ENCODE measurements around the gene PLXNA2.

Gene PLXNA2

DNA sequence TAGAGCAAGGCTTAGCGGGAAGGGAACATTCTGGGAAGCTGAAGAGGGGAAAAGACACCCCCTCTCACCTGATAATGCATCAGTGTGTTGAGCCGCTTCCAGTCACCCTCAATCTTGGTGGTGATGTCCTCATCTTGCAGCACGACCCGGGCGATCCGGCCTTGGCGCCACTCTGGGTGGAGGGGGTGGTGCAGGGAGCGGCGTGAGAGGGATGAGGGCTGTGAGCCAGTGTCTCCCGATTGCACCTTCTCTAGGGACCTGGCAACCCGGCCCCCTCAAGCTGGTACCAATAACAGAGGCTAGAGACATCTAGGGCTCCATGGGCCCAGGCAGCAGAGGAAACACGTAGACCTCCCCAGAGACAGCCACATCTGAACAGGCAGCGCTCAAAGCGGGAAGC, 205.9 kb downstream of the PLXNA2 start:
- DNase-seq: no peak

DNA sequence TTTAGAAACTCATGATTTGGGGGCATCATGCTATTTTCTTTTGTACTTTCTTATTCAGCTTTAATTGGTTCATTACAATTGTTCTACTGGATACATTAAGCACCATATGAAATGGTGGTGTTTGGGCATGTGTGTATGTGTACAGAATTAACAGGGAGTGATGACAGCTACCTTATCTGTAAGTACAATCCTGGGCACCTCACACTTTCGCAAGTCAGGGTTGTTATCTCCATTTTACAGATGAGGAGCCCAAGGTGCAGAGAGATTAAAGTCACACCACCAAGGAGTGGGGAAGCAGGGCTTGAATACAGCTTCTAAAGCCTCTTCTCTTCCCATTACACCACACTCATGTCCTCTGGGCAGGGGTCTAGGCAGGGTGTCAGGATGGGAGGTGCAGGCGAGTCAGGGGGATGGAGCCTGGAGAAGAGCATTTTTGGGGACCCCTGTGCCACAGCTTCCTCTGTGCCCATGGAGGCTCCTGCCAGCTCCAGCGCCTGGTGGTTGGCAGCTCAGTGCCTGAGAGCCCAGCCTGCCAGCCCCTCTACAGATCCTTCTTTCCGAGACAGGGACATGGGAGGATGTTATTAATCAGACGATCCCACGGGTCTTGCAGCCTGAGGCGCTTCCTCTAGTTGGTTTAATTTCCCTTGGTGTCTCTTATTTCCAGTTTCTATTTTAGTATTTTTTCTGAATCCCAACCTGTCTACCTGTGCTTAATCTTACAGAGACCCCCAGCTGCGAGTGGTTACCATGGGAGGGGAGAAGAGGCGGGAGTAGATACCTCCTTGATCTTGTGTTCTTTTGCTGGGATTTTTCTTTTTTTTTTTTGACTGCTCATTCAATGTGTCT, 207.0 kb downstream of the PLXNA2 start:
- no peak for DNase-seq

DNA sequence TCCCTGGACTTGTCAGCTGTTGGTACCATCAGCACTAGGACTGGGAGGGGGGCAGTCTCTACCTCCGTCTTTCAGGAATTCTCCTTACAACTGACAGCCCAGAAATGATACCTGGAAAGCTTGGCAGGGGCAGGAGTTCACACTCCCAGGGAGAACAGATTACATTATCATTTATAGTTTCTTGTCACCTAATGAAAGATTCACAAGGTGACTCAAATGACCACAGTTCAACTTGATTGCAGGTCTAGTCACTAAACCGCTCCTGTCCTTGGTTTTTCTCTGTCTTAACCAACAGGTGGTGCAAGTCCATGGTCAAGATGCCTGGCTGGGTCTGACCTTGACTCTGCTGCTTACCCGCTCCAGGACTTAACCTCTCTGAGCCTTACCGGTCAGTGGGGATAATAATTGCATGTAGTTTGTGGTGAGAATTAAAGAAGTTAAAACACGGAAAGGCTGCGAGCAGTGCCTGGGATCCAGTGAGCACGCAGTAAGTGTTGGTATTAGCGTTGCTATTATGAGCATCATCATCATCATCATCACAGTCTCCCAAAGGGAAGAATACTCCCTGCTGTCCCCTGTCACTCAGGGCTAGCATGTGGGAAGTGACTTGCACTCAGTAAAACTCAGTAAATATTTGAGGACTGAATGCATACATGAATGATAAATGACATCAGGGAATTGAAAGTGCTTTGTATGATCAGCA, 207.9 kb downstream of the PLXNA2 start:
- no peak for DNase-seq

DNA sequence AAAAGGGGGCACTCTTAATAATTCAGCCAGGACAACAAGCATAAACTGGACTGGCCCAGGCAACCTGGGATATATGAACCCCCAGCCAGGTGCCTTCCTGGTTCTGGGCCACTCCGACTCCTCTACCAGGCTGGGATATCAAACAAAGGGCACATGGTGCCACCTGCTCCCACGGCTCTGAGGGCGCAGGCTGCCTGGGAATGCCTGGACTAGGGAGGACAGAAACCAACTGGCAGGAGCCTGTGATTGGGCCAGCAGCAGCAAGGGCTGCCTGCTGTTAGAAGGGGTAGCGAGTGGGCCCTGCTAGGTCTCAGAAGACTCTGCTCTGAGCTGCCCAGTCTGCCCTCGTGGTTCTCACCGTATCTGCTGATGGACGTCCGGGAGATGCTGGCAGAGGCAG, 210.0 kb downstream of the PLXNA2 start:
- DNase-seq: no peak

DNA sequence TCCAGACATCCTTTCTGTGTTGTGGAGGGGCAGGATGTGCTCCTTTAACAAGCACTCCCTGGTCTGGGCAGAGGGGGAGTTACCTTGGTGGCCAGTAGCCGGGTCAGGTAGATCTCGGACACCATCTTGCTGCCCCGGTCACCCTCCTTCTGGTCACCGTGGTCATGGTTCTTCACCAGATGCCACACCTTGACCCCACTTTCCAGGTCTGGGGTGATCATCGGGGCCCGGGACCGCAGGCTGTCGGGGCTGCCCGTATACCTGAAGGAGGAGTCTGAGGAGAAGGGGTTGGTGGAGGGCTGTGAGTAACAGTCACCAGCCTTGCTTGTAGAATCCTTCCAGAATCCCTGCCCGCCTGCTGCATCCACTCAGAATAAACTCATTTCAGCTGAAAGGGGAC, 210.9 kb downstream of the PLXNA2 start:
- no peak for DNase-seq

DNA sequence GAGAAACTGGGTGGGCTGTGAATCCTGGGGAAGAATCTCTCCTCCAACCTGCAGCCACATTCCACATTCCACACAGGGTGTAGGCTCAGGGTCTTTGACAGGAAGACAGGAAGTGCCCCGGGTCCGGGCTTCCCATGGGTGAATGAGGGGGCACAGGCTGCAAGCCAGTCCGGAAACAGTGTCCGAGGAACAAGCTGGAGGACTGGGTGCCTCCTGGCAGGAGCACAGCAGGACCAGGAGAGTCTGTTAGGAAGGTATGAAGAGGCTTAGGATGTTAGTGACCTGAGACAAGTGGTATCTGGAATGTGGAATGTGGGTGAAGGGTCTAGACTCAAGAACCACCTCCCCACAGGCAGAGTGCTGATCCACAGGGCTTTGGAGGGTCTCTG, 212.3 kb downstream of the PLXNA2 start:
- no peak for DNase-seq

DNA sequence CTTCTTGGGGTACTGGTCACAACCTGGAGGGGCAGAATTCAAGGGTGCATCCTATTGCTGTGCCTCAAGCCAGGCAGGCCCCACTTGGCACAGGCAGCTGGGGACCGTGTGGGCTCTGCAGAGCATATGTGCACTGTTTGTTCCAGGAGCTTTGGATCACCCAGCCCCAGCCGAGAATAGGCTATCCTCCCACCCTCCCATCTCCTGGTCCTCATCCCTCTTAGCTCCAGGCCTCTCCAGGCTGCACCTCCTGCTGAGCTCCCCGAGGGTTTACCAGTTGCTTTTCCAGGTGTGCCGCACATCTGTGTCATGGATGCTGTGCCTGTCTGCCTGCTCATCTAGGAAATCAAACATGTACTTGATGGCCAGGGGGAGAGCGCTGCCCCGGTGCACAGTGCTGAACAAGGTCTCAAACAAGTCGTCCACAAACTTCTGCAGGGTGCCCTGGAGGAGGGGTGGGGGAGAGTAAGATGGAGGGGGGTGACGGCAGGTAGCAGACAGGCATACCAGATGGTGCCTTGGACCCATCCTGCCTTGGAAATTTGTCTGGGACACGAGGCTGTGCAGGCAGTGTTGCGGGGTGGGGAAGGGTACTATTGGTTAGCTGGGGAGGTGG, 212.8 kb downstream of the PLXNA2 start:
- DNase-seq: no peak

DNA sequence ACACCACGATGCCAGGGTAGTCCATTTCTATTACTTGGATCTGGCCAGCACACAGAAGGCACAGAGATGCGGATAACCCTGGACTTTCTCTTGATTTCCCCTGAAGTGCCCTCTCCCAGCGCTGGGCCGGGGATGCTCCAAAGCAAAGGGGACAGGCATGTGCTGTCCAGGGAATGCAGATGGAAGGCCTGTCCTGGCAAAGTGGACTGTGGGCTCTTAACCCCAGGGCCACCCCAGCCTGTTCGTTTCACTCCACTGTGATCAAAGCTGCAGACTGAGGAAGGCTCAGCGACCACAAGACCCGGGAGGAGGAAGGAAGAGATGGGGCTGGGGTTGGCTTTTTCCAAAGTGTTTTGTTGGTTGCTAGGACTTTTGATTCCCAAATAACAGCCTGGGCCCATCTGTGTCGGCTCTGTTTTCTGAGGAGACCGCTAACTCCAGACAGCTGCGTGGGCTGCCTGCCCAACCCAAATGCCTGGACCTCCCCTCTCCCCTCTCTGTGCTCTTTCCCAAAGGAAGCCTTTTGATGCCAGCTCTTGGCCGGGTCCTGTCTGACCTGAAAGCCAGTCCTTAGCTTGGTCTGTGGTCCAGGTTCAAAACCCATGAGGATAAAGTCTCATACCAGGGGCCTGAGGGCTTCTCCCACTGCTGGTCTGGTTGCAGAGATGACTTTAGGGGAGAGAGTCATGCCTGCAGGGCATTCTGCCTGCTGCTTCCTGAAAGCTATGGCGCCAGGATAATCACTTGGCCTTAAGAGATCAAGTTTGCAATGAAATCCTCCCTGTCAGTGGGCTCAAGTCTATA, 213.7 kb downstream of the PLXNA2 start:
- DNase-seq: peak; percentile 47

DNA sequence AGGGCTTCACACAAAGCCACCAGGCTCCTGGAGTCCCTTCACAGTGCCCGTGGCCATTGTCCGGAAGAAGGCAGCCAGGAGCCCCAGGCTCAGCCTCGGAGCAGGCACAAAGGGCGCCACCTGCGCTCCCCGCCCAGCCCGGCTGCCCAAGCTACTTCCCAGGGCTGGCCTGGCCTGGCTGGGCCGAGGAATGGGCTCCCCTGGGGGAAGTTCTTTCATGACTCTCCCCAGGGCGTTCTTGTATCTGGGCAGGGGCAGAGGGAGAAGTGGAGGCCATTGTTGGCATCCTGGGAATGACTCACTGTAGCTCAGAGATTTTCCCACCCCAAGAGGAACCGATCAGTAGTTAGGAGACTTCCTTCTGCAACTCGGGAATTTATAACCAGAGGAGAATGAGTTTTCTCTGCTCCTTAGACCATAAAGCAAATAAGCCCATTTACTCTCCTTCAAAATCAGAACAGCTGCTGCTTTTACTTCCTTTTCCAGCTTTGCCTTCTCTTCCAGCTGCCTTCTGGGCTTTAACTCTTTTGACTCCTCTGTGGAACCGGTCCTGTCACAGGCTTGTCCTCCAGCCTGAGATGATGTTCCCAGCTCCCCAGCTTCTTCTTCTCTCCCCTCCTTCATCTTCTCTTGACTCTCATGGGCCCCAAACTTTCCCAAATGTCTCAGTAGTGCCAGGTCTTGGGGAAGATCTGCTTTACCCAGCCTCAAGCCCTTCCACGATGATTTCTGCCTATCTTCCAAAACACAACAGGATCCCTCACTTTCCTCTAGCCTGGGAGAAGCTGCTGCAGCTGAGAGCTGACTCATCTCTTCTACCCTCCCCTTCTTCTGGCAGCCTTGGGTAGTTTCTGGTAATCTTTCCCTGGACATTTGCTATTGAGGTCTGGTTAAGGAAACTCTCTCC, 214.6 kb downstream of the PLXNA2 start:
- peak; percentile 64 for DNase-seq

DNA sequence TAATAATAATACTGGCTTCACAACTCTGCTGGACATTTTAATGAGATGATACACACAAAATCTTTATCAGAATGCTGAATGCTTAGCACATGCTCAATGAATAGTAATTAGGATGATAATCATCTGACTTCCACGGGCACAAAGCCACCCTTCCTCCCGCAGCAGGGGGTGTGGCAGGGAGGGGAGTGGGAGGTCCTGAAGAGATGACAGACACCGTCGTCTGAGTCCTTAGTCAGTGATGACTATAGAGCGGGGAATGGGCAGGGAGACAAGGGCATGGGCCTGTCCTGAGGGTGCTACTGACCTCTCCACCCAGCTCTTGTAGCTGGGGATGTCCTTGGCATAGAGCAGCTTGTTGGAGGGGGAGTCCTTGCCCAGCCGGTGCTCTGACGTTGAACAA, 215.7 kb downstream of the PLXNA2 start:
- DNase-seq: no peak

DNA sequence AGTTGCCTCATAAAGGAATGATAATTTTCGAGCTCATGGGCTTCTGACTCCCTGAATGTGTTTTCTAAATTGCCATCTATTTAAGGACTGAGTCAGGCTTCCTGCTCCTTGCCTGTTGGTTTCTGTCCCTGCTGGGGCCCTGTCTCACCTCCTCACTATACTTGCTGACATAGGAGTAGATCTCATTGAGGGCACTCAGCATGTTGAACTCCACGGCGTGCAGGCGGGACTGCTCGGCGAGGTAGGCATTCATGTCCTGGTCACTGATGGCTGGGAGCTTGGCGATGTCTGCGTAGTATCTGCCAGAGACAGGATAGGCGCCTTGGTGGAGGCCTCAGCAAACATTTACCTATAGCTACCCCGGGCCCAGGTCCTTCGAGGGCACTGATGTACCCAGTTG, 216.3 kb downstream of the PLXNA2 start:
- DNase-seq: no peak

DNA sequence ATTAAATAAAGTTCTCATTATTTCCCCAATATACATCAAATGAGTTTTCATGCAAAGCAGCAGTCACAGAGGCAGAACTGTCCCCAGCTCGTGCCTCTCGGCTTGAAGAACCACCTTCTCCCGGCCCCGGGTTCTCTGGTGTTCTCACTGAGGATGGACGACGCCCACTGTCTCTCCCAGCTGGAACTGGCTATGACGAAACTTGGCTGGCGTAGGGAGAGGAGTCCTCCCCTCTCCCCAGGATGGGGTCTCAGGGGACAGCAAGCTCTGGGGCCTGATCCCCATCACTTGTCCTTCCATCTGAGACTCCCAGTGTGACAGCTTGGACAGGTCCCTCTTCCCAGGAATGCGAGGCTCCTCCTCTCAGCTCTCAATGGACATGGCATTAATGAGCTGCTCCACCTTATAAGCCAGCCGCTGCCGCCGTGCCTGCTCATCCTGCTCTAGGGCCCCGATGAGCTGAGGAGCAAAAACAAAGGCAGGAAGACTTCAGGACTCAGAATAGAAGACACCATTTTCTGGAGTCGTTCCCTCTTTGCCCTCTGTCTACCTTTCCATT, 217.2 kb downstream of the PLXNA2 start:
- no peak for DNase-seq

DNA sequence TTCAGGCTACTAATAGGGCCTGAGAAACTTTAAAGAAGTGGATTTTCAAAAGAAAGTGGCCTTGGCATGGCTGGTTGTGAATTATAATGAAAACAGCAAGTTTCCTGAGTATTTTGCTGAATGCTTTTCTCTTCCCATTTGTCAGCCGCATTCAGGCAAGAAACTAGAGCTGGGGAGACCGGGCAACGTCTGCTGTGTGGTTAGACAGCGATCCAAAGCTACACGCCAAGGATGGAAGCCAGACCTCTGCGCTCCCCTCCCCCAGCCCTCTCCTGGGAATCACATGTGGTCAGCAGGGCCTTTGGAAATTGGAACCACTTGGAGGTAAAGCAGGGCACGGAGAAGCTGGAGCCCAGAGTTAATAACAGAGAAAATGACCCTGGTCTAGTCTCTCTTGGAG, 219.2 kb downstream of the PLXNA2 start:
- peak; percentile 71 for DNase-seq

DNA sequence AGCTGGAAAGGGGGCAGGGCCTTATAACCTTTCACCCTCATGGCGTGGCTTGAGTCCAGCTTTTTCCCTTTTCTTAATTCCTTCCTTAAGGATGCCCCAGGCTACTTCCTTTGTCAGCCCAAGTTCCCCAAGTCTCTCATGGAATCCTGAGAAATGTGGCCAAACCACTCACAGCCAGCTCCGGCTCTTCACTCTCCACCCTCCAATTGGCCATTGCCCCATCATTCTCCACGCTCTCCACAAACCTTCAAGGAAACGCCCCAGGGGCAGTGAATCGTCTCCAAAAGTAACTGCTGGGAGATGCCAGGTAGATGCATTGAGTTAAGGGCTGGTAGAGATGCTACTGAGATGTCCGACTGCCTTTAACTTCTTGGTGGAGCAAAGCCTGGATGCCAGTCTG, 219.8 kb downstream of the PLXNA2 start:
- DNase-seq: no peak

DNA sequence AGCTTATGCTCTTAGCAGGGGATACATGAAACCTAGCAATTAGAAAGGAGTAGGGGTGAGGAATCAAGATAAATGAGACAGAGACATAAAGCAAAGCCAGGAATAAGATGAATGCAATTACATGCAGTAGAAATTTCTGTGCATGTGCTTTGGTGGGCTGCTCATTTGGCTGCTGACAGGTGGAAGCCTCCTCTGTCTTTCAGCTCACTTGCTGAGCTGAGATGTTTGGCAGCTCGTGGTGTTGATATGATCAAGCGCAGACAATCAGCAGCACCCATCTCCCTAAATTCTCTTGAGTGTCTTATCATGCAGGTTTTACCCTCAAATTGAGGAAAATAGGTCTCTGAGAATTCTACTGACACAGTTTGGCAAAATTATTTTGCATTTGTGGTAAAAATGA, 224.9 kb downstream of the PLXNA2 start:
- DNase-seq: no peak

DNA sequence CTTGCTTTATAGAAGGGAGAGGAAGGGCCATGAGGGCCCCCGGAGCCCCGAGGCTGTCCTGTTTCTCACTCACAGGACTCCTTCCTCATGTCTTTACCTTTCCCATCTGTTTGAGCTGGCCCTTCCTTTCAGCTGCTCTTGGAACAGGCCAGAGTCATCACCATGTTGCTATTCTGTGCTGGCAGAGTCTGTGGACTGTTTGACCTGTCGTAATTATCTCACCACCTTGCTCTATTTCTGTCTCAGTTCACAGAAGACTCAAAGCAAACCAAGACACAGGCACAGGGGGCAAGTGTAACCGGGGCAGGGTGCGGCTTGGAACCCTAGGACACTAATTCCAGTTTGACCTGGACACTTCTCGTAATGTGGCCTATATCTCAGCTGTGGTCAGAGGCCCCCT, 228.9 kb downstream of the PLXNA2 start:
- no peak for DNase-seq

DNA sequence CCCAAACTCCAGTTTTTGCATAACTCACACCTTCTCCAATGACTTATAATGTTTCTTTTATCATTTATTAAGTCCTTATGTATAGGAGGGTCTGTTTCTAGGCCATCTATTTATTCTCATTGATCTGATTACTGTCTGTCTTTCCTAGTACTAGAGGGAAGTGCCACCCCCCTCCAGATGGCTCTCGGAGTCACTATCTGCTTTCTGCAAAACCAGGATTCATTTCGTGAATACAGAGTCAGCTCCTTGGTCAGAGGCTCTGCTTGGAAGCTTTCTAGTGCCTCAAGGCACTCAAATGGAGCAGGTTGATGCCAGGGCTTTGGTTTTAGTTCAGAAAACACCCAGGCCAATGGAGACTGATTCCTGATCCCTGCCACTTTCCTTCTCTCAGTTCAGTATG, 231.0 kb downstream of the PLXNA2 start:
- DNase-seq: no peak

DNA sequence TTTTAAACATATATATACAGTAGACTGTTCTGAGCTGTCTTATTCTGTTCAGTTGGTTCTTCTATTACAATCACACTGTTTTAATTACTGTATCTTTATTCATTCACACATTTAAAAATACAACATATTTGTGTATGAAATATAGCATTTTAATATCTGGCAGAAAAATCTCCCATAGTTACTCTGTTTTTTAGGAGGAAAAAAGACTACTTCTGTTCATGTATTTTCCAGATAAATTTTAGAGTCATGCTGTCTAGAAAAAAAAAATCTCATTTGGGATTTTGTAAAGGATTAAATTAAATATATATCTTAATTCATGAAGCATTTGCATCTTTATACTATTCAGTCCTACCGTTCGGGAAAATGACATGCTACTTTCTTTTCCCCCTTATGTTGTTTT, 231.5 kb downstream of the PLXNA2 start:
- no peak for DNase-seq

DNA sequence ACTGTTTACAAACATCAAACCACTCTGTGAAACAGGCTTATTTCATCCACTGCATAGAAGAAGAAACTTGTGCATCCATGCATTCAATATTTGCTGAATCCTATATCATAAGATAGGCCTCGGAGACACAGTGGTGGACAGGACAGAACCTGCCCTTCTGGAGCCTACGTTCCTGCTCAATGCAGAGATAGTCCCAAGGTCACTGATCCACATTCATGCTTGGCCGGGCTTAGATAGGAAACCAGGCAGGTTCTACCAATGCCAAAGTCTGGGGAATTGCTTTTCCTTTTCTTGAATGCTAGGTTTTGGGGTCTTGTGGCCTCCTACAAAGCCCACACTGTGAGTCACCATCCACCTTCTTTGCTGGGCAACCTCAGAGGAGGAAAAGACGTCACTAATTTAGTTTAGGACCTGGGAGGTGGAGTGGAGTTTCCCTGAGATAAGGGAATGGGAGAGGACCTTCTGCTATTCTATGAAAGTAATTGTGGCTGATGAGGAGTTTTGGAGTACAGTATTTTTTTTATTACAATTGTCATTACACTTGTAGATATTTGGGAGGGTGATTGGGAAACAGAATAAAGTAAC, 233.6 kb downstream of the PLXNA2 start:
- DNase-seq: no peak

DNA sequence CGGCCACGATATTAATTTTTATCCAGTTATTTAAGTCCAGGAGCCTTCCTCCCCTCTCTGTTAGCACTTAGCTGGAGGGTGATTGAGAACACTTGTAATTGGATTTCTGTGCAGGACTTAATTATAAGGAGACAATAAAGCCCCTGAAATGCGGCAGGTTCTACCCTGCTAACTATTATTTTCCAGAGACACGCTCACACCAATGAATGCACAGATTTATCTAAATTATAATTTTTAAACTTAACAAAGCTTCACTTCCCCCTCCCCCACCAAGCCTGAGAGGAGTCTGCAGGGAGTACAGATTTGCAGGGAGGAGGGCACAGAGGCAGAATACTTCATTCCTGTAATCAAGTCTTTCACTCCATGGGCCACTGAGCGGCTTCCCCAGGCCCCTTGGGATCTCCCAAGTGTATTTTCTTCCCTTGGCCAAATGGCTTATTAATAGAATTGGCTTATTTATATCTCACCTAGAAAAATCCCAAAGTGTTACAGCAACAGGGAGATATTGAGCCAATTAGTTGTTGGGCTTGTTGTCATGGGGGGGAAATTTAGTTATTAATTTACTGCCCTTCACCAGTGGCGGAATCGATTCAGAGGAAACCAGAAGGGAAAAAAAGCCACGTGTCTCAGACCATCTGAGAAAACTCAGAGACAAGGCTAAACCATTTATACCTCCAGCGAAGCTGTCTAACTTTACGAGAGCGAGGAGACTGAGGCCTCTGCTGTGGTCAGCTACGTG, 234.3 kb downstream of the PLXNA2 start:
- DNase-seq: no peak

DNA sequence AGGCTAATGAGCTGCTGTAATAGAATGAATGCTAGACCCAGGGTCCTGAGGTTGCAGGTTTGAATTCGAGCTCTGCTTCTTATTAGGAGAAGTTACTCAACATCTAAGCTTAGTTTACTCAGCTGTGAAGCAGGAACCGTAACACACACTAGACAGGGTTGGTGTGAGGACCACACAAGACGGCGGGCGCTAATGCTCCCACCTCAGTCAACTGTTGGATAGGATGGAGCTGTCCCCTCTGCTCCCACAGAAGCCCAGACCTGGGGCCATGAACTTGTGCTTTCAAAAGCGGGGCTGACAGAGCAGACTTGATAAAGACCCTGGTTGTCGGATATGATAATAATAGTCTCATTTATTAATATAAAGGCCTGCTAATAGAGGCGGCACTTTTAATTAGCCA, 234.9 kb downstream of the PLXNA2 start:
- no peak for DNase-seq
